ENCODE data around the gene ELF1.
"Not testable (repeated sequence)": the region's sequence is repeated elsewhere in the genome, so short reads cannot be mapped to it uniquely, and the experiment has no call there.

ELF1 gene

GRCh38 chr13:40929883-40930282 is 89.2 kb downstream of the ELF1 start:
- DNase-seq, result not testable (repeated sequence)

DNA sequence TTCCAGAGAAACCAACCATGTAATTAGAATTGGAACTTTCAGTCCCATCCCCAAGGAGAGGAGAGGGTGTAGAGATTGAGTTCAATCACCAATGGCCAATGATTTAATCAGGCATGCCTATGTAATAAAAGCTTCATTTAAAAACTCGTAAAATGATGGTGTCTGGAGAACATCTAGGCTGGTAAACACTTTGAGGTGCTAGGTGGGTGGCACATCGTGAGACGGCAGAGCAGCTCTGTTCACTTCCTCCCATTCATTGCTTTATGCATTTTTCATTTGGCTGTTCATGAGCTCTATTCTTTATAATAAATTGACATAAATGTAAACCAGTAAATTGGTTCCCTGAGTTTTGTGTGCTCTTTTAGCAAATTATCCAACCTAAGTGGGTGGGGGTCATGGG is 90.1 kb downstream of the ELF1 start:
- no peak for DNase-seq

DNA sequence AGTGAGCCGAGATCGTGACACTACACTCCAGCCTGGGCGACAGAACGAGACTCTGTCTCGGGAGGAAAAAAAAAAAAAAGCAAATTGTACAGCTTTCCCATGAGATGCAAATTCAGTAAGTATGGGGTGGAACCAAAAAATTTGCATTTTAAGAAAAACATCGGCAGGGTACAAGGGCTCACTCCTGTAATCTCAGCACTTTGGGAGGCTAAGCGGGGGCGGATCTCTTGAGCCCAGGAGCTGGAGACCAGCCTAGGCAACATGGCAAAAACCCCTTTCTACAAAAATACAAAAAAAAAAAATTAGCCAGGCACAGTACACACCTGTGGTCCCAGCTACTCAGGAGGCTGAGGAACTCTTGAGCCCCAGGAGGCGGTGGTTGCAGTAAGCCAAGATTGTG is 91.2 kb downstream of the ELF1 start:
- DNase-seq, result no peak

GRCh38 chr13:40923867-40924266 is 95.2 kb downstream of the ELF1 start:
- no peak for DNase-seq

- DNase-seq, result no peak
Observed at GRCh38 chr13:40922437-40923040, 96.6 kb downstream of the ELF1 start.

- peak; percentile 57 for DNase-seq
Observed at GRCh38 chr13:40920826-40921225, 98.3 kb downstream of the ELF1 start.

DNA sequence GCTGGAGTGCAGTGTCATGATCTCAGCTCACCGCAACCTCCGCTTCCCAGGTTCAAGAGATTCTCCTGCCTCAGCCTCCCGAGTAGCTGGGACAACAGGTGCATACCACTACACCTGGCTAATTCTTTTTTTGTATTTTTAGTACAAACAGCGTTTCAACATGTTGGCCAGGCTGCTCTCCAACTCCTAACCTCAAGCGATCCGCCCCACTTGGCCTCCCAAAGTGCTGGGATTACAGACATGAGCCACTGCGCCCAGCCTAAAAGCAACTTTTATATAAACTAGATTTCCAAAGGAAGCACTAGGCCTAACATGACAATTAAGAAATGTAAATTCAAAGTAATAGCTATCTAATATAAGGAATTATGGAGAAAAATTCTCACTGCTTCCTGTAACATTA is 99.2 kb downstream of the ELF1 start:
- DNase-seq, result not testable (repeated sequence)

DNA sequence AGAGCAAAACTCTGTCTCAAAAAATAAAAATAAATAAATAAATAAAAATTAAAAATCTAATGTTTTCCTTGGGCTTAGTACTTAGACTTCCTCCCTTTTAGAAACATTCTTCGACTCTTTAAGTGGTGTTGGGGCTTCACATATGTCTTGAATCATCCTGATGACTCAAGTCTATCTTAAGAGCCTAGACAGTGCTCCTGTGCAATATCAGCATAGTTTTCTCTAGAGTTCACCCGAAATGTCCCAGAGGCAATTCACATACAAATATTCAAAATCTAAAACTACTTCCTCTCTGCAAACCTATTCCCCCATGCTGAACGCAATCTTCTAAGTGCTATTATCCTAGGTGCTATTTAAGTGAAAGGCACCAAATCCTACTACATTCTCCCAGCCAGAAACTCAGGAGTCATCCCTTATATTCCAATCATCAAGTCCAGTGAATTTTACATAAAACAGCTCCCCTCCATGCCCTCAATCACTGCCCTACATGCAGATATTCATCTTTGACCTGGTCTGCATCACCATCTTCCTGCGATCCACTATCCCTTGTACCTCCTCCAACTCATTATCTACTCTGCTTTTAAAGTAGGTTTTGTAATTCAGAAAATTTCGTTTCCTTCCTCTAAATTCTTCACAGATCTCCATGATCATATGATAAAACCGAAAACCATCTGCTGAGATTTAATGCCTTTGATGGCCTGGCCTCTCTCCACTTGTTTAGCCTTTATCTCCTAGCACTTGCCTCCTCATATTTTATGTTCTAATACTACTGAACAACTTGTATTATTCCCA is 102.7 kb downstream of the ELF1 start:
- DNase-seq, result no peak

DNA sequence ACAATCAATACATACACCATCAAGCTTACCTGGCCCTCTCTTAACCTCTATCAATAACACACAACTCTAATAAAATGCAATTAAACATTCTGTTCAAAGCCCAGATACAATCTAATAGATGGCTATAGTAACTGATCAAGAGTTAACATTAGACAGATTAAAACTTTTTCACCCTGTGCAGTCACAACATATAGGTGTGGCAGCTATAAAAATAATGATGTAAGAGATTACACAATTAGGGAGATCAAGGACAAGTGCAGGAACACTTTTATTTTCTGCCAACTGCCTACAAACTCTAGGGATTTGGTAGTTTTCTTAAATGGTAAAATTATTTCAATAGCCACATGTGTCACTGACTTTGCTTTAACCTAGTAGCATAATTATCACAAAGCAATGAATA is 104.3 kb downstream of the ELF1 start:
- DNase-seq, result not testable (repeated sequence)

DNA sequence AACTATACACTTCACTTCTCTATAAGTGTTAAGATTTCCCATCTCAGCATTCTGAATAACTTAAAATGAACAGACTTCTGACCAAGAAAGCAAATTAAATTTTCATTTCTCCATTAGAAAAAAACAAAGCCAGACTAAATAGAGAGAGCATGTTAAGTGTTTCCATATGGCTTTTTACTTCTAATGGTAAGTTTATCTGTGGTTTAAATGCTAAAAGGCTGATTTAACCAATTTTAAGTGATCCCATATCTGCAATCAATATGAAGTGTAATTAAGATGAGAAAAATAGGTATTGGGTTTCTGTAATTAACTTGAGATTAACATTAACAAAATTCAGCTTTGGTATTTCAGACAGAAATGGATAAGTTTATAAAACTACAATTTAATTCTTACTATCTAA is 107.8 kb downstream of the ELF1 start:
- DNase-seq, result no peak

DNA sequence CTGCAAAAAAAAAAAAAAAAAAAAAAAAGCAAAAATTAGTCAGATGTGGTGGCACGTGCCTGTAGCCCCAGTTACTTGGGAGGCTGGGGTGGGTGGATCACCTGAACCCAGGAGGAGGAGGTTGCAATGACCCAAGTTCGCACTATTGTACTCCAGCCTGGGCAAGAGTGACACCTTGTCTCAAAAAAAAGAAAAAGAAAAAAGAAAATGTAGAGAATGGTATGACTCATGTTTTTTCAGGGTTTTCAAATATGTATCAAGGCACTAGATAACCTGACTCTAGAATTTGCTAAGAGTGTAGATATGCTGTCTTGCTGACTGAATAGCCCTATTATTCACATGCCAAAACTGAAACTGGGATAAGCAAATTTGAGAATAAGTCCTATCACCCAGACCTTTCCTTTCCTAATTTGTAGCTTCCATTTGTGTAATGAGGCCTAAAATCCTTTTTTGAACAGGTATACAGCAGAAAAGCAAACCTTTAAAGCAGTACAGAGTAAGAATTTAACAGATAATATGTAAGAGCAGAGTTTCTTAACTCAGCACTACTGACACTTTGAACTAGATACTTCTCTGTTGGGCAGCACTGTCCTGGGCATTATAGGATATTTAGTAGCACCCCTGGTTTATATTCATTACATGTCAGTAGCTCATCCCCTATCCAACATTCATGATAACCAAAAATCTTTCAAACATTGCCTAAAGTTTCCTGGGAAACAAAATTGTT is 108.6 kb downstream of the ELF1 start:
- no peak for DNase-seq

DNA sequence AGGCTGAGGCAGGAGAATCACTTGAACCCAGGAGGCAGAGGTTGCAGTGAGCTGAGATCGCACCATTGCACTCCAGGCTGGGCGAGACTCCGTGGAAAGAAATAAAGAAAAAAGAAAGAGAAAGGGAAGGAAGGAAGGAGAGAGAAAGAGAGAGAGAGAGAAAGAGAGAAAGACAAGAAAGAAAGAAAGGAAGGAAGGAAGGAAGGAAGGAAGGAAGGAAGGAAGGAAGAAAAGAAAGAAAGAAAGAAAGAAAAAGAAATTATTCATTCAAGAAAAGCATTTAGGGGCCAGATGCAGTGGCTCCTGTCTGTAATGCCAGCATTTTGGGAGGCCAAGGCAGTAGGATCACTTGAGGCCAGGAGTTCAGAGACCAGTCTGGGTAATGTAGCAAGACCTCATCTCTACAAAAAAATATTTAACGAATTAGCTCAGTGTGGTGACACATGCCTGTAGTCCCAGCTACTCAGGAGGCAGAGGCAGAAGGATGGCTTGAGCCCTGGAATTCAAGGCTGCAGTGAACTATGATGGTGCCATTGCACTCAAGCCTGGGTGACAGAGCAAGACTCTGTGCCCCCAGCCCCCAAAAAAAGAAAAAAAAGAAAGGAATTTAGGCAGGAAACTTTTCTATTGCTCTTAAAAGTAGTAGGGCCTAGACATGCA is 109.4 kb downstream of the ELF1 start:
- DNase-seq, result not testable (repeated sequence)

DNA sequence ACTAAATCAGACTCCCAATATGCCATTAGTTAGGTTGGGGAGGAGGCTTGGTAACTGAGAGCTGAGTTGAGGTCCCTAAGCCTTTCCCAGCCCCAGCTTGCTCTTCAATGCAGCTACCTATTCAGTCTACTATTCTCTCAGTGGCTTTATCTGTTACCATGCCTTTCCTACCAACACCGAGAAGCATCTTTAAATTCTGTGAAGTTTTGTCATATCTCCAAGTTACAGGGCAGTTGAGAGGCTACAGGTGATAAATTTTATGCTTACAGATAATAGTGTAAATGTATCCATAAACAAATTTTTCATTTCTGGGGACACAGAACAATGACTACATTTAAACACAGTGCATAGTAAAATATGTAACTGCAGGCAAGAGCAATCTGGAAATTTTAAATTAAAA is 110.6 kb downstream of the ELF1 start:
- DNase-seq, result no peak

DNA sequence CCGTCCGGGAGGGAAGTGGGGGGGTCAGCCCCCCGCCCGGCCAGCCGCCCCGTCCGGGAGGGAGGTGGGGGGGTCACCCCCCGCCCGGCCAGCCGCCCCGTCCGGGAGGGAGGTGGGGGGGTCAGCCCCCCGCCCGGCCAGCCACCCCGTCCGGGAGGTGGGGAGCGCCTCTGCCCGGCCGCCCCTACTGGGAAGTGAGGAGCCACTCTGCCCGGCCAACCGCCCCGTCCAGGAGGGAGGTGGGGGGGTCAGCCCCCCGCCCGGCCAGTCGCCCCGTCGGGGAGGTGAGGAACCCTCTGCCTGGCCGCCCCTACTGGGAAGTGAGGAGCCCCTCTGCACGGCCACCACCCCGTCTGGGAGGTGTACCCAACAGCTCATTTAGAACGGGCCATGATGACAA is 118.1 kb downstream of the ELF1 start:
- DNase-seq, result not testable (repeated sequence)

- not testable (repeated sequence) for DNase-seq
Observed at GRCh38 chr13:40900568-40900967, 118.5 kb downstream of the ELF1 start.

DNA sequence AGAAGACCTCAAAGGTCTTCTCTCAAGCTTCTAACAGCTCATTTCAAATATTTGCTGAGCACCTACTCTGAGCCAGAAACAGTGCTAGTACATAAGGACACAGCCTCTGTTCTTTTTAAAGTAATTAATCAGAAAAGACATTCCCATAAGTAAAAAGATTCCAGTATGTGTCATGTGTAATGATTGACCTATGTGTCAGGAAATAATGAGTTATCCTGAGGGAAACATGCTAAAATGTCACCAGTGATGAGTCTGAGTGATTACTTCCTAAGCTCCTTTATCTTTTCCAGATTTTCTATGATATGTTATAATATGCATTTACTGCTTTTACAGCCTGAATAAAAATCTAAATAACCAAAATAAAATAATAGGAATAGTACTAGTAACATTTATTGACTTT is 122.1 kb downstream of the ELF1 start:
- DNase-seq, result no peak

- DNase-seq, result no peak
Observed at GRCh38 chr13:40895227-40896184, 123.6 kb downstream of the ELF1 start.

GRCh38 chr13:40893573-40893972 is 125.5 kb downstream of the ELF1 start:
- DNase-seq, result not testable (repeated sequence)

DNA sequence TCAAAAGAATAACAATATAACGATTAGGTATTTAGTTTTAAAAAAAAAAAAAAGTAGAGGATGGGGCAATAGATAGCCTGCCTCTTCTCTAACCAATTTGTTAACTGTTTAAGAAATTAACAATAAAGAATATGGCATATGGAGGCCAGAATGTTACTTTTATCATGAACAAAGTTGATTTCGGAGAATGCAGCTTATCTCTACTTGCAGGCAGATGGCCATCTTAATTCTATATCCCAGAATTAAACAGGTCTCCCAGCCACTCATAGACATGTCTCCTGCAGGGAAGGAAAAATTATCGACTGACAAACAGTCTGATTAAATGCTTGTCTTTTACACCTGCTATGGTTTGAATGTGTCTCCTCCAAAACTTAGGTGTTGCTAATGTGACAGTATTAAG is 133.1 kb downstream of the ELF1 start:
- no peak for DNase-seq

GRCh38 chr13:40884175-40884574 is 134.9 kb downstream of the ELF1 start:
- not testable (repeated sequence) for DNase-seq

All from kidney glomerular epithelial cell (primary cell).